HG02970 (cell line): ENCODE measurements around the gene NAV3.

Experiments used
- ATAC-seq: cut with Tn5 transposase; IDR thresholded peaks from one replicate; pipeline ENCODE4 v1.9.1; 2021; ENCODE audit warnings: mild to moderate bottlenecking, moderate library complexity, moderate number of reproducible peaks; ENCODE audit not compliant: unreplicated experiment, low FRiP score

NAV3 gene

DNA sequence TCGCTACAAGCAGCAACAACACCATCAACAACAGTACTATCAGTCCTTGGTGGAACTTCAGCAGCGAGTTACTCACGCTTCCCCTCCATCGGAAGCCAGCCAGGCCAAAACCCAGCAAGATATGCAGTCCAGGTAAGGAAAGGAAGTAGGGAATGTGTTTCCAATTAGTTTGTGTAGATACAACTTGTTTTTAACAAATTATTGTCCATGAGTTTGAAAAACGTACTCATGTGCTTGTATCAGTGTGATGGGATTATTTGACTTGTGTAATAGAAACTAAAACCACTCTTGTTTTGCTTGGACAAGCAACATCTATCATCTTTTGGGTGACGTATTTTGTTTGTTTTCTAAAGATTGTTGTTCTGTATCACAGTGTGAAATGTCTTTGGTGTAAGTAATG lies 137.9 kb downstream of the NAV3 start:
- no peak for ATAC-seq

DNA sequence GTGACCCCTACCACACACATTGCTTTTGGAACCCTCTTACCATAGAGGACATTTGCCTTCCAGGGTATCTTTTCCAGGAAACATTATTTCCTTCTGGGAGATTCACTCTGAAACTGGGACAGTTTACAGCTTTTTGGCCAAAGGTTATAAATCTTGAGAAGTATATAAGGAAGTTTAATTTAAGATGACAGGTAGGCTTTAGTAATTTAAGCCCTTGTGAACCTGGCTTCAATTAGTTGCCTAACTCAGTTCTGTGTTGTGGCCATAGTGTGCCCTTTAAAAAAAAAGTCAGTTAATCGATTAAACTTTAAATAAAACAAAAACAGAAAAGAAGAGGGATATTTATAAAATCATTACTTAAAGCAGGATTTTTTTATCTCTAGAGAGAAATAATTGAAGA lies 142.9 kb downstream of the NAV3 start:
- ATAC-seq: no peak

- no peak for ATAC-seq
These were observed 144.0 kb downstream of the NAV3 start for GRCh38 chr12:77974645-77975044.

DNA sequence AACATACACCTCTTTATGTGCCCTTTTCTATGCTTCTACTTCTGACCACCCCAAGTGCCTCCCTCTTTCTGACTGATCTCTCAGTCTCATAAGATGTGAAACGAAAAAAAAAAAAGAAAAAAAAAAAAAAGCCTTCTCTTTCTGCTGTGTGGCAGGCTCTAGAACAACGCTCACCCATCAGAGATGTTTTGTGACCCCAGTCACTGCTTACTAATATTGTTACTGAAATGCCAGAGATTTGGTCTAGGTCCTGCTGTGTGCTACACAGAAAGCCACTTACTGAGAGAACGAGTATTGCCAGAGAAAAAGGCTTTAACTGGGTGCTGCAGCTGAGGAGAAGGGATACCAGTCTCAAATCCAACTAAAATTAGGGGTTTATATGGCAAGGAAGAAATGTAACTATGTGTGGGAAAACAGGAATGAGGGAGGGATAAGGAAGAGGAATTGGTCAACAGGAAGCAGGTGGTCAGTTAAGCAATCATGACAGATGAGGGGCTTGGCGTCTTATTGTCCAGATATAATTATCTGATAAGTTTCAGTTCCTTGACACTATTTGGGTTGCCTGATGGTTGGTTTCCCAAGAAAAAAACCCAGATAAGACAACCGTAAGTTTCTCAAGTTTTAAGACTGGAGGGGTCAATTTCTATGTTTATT lies 149.0 kb downstream of the NAV3 start:
- no peak for ATAC-seq

GRCh38 chr12:77980782-77981181 lies 150.1 kb downstream of the NAV3 start:
- no peak for ATAC-seq

GRCh38 chr12:77983859-77984258 lies 153.2 kb downstream of the NAV3 start:
- no peak for ATAC-seq

GRCh38 chr12:77992760-77993159 lies 162.1 kb downstream of the NAV3 start:
- ATAC-seq: no peak

DNA sequence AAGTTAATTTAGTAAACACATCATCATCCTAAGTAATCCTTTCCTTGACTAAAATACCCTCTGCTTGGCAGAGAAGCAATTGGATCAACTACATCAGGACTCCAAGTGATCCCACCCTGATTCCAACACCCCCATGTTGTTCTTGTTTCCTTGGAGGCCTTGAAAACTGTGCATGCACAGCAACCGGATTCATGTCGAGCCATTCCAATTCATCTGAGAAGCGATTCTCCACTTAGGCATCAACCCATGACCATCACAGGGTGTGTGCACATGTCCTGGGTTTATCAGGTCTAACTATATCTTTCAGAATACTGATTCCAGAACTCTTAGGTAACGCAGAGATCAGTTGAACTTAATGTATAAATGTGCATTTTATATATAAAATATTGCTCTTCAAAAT lies 163.0 kb downstream of the NAV3 start:
- ATAC-seq: no peak

DNA sequence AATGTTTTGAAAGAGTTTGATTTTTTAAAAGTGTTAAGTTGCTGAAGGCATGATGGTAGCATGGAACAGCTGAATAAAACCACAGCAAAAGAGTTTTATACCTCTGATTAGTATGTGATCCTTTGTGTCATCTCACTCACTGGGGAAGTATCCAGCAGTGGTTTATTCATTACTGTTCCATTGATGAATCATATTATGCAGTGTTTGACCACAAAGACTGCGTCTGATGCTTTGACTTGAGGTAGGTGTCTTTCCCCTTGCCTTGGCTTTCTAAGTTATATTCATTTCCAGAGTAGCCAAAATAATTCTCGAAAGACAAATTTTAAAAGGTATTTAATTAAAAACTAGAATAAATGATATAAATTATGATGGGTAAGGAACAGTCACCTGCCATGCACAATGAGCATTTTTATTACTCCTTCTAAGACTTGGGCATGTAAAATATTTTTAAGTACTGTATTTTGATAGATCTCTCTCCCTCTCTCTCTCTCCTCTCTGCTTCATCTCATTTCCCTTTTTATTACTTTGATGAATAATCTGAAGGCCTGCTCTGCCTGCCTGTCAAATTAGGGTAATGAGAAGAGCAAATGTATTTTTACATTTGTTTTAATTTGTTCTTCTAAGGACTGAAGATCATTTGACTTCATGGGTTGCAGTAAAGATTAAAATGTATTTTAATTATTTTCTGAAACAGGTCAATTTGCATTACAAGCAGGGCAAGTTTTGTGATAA lies 164.9 kb downstream of the NAV3 start:
- peak; percentile 92 for ATAC-seq

DNA sequence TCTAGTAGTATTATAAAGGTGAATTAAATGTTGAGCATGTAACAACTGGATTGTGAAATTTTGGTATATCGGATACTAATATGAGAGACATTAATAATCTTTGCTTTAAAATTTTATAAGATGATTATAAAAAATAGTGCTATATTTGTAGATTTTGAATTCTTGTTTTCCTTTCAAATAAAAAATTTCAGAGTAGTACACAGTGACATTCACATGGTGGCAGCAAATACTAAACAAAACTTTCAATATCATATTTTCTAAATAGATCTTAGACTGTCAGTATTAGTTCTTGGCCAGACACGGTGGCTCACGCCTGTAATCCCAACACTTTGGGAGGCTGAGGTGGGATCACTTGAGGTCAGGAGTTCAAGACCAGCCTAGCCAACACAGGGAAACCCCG lies 166.0 kb downstream of the NAV3 start:
- ATAC-seq: no peak

DNA sequence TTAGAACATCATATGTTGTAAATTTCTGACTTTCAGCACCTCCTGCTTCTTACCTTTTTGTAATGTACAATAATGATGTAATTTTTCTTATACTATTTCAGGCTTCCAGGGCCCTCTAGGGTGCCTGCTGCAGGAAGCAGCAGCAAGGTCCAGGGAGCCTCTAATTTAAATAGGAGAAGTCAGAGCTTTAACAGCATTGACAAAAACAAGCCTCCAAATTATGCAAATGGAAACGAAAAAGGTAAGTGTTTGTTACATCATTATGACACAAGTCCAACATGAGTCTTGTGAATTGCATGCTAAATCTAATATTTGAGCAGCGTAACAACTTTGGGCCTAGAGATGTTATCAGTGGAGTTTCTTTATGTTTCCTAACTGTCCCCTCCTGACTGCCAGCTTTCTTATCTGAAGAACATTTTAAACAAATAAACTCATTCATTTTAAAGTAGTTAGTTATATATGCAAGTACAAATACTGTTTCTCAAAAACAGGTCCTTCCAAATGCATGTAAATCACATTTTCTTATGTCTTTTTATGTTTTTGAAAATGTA lies 167.6 kb downstream of the NAV3 start:
- ATAC-seq: no peak

DNA sequence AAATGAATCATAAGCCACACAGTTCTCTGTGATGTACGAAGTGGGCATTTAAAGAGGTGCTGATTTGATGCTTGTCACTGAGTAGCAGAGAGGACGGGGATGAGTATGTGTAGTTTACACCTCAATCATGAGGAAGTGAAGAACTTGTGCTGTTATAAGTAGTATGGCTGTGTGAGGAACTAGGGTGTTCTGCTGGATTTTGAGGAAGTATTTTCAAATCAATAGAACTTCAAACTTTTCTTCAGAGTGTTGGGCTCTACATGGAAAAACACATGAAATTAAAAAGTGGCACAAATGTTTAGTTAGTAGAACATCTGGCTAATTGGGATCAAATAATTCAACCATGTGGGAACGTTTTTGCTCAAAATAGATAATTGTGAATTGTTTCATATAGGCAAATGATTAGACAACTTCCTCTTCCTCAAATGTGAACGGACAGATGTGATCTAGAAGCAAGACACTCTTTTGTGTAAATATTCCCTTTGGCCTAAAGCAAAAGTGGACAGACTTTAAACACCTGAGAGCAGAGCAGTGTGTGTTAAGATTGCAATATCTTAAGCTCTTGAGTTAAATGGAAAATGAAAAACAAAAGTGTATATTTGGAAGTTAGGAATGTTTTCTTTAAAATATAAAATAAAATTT lies 168.5 kb downstream of the NAV3 start:
- peak; percentile 65 for ATAC-seq

DNA sequence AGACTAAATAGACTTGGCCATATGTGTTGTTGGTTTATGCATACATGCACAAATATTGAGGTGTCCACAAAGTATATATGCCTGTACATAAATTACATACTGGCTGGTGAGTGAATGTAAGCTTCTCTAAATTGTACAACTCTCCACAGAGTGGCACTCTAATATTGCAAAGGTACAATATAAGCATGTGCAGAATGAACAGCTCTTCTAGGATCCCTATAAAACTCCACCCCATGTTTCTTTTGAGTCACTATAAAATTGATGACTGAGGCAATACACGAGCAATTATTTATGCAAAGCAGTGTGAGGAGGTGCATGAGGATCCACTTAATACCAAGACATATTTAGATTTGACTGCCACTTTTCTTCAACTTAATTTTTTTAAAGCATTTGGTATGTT lies 172.2 kb downstream of the NAV3 start:
- no peak for ATAC-seq

DNA sequence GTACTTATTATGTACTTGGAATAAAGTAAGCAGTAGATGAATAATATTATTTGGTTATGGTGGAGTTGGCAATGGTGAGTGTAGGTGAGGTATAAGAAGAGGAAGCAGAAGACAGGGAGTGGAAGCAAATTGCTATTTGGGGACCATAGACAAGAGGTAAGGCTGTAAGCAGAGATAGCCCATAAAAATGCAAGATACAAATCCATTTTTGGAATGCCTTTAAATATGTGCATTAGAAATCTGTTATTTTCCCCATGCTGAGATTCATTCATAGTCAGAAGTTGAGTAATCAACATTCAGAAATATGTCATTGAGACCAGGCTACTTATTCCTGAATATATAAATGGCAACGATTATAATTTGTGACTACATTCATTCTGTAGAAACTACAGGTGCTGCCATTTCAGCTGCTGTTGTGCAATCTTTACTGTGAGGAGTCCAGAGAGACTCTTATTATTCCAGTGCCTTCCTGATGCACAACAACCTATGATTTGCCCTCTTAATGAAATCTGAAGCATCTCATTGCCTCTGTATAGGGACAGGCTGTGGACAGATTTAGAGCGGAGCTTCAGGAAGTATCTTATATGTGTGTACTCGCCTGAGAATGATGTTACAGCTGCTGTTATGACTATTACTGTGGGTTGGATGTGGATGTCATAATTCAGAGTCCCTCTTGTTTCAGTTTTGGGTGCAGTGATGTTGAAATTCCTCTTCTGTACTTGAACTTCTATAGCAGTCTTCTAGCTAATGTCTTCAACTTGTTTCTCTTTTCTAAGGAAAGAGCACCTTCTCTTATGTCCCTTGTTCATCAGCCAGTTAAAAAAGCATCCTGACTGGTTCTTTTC lies 173.8 kb downstream of the NAV3 start:
- no peak for ATAC-seq

DNA sequence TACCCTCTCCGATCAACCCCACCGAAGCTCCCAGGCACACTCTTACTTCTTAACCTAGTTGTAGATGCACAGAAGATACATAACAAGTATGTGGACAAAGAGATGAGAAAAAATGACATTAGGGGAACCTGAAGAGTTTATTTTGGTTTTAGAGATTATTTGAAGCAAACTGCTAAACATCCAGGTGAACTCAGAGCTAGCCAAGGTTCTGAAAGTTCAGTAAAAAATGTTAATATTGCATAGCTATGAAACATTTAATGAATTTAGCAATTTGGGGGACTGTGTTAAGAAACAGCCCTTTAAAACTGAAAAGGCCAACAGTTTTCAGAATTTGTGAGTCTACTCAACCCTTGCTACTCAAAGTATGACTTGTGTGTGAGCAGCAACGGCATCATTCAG lies 174.4 kb downstream of the NAV3 start:
- no peak for ATAC-seq

DNA sequence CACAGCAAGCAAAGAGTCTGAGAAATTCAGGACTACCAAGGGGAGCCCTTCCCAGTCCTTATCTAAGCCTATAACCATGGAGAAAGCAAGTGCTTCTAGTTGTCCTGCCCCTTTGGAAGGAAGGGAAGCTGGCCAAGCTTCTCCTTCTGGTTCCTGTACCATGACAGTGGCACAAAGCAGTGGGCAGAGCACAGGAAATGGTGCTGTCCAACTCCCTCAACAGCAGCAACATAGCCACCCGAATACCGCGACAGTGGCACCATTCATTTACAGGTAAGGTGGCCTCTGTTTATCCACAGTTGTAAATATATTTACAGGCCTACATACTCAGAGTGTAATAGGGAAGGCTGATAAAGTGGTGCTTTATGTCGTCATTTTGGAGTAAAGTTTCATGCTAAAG lies 176.5 kb downstream of the NAV3 start:
- ATAC-seq: no peak

GRCh38 chr12:78009031-78009430 lies 178.3 kb downstream of the NAV3 start:
- ATAC-seq: no peak

GRCh38 chr12:78018171-78018910 lies 187.6 kb downstream of the NAV3 start:
- ATAC-seq: no peak

GRCh38 chr12:78018939-78019338 lies 188.2 kb downstream of the NAV3 start:
- no peak for ATAC-seq

DNA sequence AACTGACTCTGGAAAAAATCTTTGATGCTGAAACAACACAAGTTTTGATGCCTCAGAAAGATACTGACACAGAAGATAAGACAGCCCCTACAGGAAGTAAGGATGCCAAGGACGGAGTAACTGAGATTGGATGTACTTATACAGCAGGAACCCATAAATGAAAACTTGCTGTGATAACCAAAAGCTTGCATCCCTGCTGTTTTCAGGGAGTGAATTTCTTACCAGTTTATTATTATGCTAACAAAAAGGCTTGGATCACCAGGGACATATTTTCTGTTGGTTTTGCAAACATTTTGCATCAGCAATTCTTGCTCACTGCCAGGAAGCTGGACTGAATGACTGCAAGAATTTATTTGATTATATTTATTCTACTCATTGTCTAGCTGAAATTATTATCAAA lies 197.7 kb downstream of the NAV3 start:
- no peak for ATAC-seq
